HEK293T (cell line): ENCODE results near the gene SH3BP2.

Experiments used
- CTCF ChIA-PET: fragments of 350-600 bp; formaldehyde crosslinking; extraction: SDS; loops from one replicate; lab custom pipeline; 2021; ENCODE audit warnings: antibody characterized with exemption, inconsistent platforms; lab: Yijun Ruan, JAX
- POLR2A ChIA-PET: fragments of 350-600 bp; formaldehyde crosslinking; extraction: SDS; loops from one replicate; lab custom pipeline; 2020; ENCODE audit warnings: antibody characterized with exemption, inconsistent platforms; lab: Yijun Ruan, JAX
- DNase-seq: peaks from one replicate; pipeline ENCODE4 v3.0.0; 2012; ENCODE audit warnings: mixed read lengths; ENCODE audit errors: extremely low spot score
- ARNT ChIP-seq: fragments of 450-650 bp; IDR thresholded peaks from 2 replicates; pipeline ENCODE4 v1.6.1; 2017; ENCODE audit warnings: mild to moderate bottlenecking
- BHLHE40 ChIP-seq: fragments of 450-650 bp; IDR thresholded peaks from 2 replicates; pipeline ENCODE4 v1.6.1; 2016; ENCODE audit warnings: mild to moderate bottlenecking, moderate library complexity, borderline replicate concordance
- CTBP1 ChIP-seq: fragments of 450-650 bp; IDR thresholded peaks from 2 replicates; pipeline ENCODE4 v1.6.1; 2016; ENCODE audit warnings: borderline replicate concordance
- ELF4 ChIP-seq: fragments of 450-650 bp; IDR thresholded peaks from 2 replicates; pipeline ENCODE4 v1.6.1; 2017; ENCODE audit warnings: antibody characterized with exemption
- FOXA1 ChIP-seq: fragments of 450-650 bp; IDR thresholded peaks from 2 replicates; pipeline ENCODE4 v1.6.1; 2016; ENCODE audit warnings: mild to moderate bottlenecking
- FOXK2 ChIP-seq: fragments of 450-650 bp; IDR thresholded peaks from 2 replicates; pipeline ENCODE4 v1.6.1; 2016; ENCODE audit warnings: mild to moderate bottlenecking
- FOXM1 ChIP-seq: fragments of 450-650 bp; IDR thresholded peaks from 2 replicates; pipeline ENCODE4 v1.6.1; 2017; ENCODE audit warnings: mild to moderate bottlenecking, borderline replicate concordance
- HDGF ChIP-seq: fragments of 450-650 bp; IDR thresholded peaks from 2 replicates; pipeline ENCODE4 v1.6.1; 2017; ENCODE audit warnings: antibody characterized with exemption, borderline replicate concordance
- L3MBTL2 ChIP-seq: fragments of 450-650 bp; conservative IDR thresholded peaks from 2 replicates; pipeline ENCODE4 v1.6.1; 2016; ENCODE audit warnings: mild to moderate bottlenecking
- LEF1 ChIP-seq: fragments of 450-650 bp; IDR thresholded peaks from 2 replicates; pipeline ENCODE4 v1.6.1; 2017; ENCODE audit warnings: mild to moderate bottlenecking, borderline replicate concordance
- NFRKB ChIP-seq: fragments of 450-650 bp; IDR thresholded peaks from 2 replicates; pipeline ENCODE4 v1.6.1; 2016; ENCODE audit warnings: mild to moderate bottlenecking, moderate library complexity
- SP1 ChIP-seq: fragments of 450-650 bp; IDR thresholded peaks from 2 replicates; pipeline ENCODE4 v1.6.1; 2017
- SUZ12 ChIP-seq: fragments of 450-650 bp; IDR thresholded peaks from 2 replicates; pipeline ENCODE4 v1.6.1; 2016; ENCODE audit warnings: mild to moderate bottlenecking
- TARDBP ChIP-seq: fragments of 450-650 bp; IDR thresholded peaks from 2 replicates; pipeline ENCODE4 v1.6.1; 2016
- ZNF384 ChIP-seq: fragments of 450-650 bp; IDR thresholded peaks from 2 replicates; pipeline ENCODE4 v1.6.1; 2016
- TF ChIP-seq, protein P1 (sequence below): fragments of 450-650 bp; IDR thresholded peaks from 2 replicates; pipeline ENCODE4 v1.6.1; 2016

Gene SH3BP2

DNA sequence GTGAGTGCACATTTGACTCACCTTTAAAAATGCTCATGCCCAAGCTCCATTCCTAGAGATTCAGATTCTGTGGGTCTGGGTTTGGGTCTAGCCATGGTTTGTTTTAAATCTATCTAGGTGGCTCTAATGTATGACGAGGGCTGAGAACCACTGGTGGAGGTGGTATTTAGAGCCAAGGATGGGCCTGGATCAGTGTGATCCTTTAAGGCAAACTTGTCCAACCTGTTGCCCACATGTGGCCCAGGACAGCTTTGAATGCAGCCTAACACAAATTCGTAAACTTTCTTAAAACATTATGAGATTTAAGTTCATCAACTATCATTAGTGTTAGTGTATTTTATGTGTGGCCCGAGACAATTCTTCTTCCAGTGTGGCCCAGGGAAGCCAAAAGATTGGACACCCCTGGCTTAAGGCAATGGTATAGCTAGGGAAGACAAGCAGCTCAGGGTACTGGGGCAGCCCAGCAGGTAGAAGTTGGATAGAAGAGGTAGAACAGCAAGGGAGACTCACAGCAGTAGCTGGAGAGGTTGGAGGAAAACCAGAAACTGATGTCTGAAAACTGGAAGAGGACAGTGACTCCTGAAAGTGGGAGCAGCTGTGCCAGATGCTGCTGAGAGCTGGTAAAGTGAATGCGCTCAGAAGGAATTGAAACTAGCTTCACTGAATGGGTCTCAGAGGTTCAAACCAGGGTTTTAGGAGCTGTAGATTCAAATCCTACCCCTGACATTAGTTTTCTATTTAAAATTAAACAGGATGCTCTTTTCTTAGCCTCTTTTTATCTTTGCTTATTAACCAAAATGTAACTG lies 68.9 kb downstream of the SH3BP2 start:
- ChIA-PET POLR2A (interaction anchor here (1.1 to 1.7 kb wide), 2 partner anchors 11 to 18 kb away, joined by 3 to 6 read pairs; partner anchors contain the start of gene ADD1), CTCF (interaction anchor here (0.5 to 2.0 kb wide), 3 partner anchors 10 to 104 kb away, joined by 3 to 7 read pairs (median 4); no protein-coding TSS in a partner anchor)
- no peak for DNase-seq

GRCh38 chr4:2862528-2862927 lies 69.6 kb downstream of the SH3BP2 start:
- ChIA-PET CTCF (interaction anchor here (0.5 to 2.0 kb wide), 2 partner anchors 14 to 103 kb away, joined by 3 to 4 read pairs; no protein-coding TSS in a partner anchor), POLR2A (interaction anchor here (1.1 kb wide), 2 partner anchors 19 to 101 kb away, joined by 3 read pairs; partner anchors contain the start of genes ADD1, GRK4 and NOP14)
- TF ChIP-seq FOXA1 (no peak), ZNF384 (no peak), SP1 (no peak), SUZ12 (no peak)
- TF ChIP-seq, protein P1, sequence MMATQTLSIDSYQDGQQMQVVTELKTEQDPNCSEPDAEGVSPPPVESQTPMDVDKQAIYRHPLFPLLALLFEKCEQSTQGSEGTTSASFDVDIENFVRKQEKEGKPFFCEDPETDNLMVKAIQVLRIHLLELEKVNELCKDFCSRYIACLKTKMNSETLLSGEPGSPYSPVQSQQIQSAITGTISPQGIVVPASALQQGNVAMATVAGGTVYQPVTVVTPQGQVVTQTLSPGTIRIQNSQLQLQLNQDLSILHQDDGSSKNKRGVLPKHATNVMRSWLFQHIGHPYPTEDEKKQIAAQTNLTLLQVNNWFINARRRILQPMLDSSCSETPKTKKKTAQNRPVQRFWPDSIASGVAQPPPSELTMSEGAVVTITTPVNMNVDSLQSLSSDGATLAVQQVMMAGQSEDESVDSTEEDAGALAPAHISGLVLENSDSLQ, result peak; percentile 17; the same call in 1 of the 2 replicates
- peak; percentile 22 for DNase-seq

More for the DNA sequence above, 68.9 kb downstream of the SH3BP2 start:
- TF ChIP-seq SP1 (no peak), ELF4 (no peak), SUZ12 (no peak), CTBP1 (no peak), TARDBP (no peak), FOXA1 (no peak), FOXM1 (no peak), L3MBTL2 (no peak)
- TF ChIP-seq, protein P1, result no peak

- ChIA-PET POLR2A (interaction anchor here (1.1 kb wide), 1 partner anchor 100 kb away, joined by 3 read pairs; the partner anchor contains the start of genes GRK4 and NOP14), CTCF (no interaction called here)
- TF ChIP-seq BHLHE40, result no peak
- no peak for TF ChIP-seq LEF1
- TF ChIP-seq SUZ12, result no peak
- TF ChIP-seq HDGF, result no peak
- no peak for TF ChIP-seq TARDBP
- TF ChIP-seq ZNF384, result no peak
- no peak for TF ChIP-seq L3MBTL2
- no peak for TF ChIP-seq NFRKB
- TF ChIP-seq FOXM1, result no peak
- no peak for DNase-seq
Observed at GRCh38 chr4:2863649-2864048, 70.8 kb downstream of the SH3BP2 start.

- POLR2A ChIA-PET, result no interaction called here
- DNase-seq, result no peak
- CTCF ChIA-PET, result no interaction called here
- no peak for TF ChIP-seq FOXA1
- TF ChIP-seq CTBP1, result no peak
- TF ChIP-seq L3MBTL2, result no peak
- TF ChIP-seq SUZ12, result no peak
- TF ChIP-seq SP1, result no peak
- no peak for TF ChIP-seq ARNT
- TF ChIP-seq ELF4, result no peak
Observed at GRCh38 chr4:2865196-2865780, 72.4 kb downstream of the SH3BP2 start.

- ChIA-PET POLR2A (no interaction called here), CTCF (no interaction called here)
- no peak for TF ChIP-seq HDGF
- no peak for TF ChIP-seq SUZ12
- no peak for TF ChIP-seq SP1
- no peak for TF ChIP-seq TARDBP
- TF ChIP-seq CTBP1, result no peak
- no peak for TF ChIP-seq FOXA1
- TF ChIP-seq ZNF384, result no peak
- TF ChIP-seq BHLHE40, result no peak
- TF ChIP-seq, protein P1, result no peak
- no peak for TF ChIP-seq FOXK2
- no peak for TF ChIP-seq FOXM1
- TF ChIP-seq LEF1, result no peak
- TF ChIP-seq ARNT, result no peak
- TF ChIP-seq ELF4, result no peak
- no peak for TF ChIP-seq NFRKB
- no peak for TF ChIP-seq L3MBTL2
- no peak for DNase-seq
Observed at GRCh38 chr4:2866160-2866861, 73.4 kb downstream of the SH3BP2 start.
